ENCODE measurements around the gene MEI1. TPM values are rescaled to one million over a fixed set of nuclear protein-coding genes. Genes with fewer than 3 reads are reported as not detected.

Gene MEI1
- total RNA-seq, 2 donors from 2014 or later = 7.4 TPM; not detected in 1

DNA sequence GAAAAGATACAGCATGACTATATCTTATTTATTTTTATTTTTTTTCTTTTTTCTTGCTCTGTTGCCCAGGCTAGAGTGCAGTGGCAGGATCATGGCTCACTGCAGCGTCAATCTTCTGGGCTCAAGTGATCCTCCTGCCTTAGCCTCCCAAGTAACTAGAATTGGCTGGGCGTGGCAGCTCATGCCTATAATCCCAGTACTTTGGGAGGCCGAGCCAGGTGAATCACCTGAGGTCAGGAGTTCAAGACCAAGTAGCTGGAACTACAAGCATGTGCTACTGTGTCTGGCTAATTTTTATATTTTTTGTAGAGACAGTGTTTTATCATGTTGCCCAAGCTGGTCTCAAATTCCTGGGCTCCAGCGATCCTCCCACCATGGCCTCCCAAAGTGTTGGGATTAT lies 72.9 kb downstream of the MEI1 start:
- H3K4me3 ChIP-seq = no peak overlapping the region
- 95% methylated on average over 4 of the region's 4 CpGs for WGBS
- no peaks in the 10 kb centered on the region for H3K36me3 ChIP-seq
- TF ChIP-seq POLR2AphosphoS5 (IDR thresholded peaks at IDR 0.05) (no peak), POLR2A (IDR thresholded peaks at IDR 0.05) (no peak)
- TF ChIP-seq, protein P1, sequence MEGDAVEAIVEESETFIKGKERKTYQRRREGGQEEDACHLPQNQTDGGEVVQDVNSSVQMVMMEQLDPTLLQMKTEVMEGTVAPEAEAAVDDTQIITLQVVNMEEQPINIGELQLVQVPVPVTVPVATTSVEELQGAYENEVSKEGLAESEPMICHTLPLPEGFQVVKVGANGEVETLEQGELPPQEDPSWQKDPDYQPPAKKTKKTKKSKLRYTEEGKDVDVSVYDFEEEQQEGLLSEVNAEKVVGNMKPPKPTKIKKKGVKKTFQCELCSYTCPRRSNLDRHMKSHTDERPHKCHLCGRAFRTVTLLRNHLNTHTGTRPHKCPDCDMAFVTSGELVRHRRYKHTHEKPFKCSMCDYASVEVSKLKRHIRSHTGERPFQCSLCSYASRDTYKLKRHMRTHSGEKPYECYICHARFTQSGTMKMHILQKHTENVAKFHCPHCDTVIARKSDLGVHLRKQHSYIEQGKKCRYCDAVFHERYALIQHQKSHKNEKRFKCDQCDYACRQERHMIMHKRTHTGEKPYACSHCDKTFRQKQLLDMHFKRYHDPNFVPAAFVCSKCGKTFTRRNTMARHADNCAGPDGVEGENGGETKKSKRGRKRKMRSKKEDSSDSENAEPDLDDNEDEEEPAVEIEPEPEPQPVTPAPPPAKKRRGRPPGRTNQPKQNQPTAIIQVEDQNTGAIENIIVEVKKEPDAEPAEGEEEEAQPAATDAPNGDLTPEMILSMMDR (IDR thresholded peaks at IDR 0.05) = no peak
- H3K4me1 ChIP-seq (replicated peaks) = no peaks in the 10 kb centered on the region
- no peak overlapping the region for H3K27ac ChIP-seq
- intact Hi-C loops (cut with DNase I) = no loop called here
- no peaks in the 10 kb centered on the region for H3K27me3 ChIP-seq (replicated peaks; ENCODE audit: insufficient read depth)
- no peak for DNase-seq (ENCODE audit: low spot score)
- H3K9me3 ChIP-seq = no peaks in the 10 kb centered on the region

- TF ChIP-seq POLR2A (IDR thresholded peaks at IDR 0.05) (no peak), POLR2AphosphoS5 (IDR thresholded peaks at IDR 0.05) (no peak)
- Histone ChIP-seq H3K9me3 (no peaks in the 10 kb centered on the region), H3K27me3 (replicated peaks; ENCODE audit: insufficient read depth) (no peaks in the 10 kb centered on the region), H3K36me3 (no peaks in the 10 kb centered on the region), H3K27ac (no peak overlapping the region), H3K4me3 (no peak overlapping the region), H3K4me1 (replicated peaks) (no peaks in the 10 kb centered on the region)
- intact Hi-C loops (cut with DNase I) = no loop called here
- no peak for DNase-seq (ENCODE audit: low spot score)
Measured at GRCh38 chr22:41772645-41773044, 73.3 kb downstream of the MEI1 start.

DNA sequence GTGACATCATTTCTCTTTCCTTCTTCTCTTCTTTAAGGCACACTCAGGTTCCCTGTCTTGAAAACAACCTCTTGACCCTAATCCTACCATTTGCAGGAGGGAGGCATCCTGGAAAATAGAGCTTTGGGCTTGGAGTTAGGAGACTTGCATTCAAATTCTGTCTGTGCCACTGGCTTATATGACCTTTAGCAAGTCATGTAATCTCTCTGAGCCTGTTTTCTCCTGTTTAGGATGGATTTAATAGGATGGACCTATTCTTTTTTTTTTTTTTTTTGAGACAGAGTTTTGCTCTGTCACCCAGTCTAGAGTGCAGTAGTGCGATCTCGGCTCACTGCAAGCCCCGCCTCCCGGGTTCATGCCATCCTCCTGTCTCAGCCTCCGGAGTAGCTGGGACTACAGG lies 76.0 kb downstream of the MEI1 start:
- no peak overlapping the region for H3K4me3 ChIP-seq
- no peaks in the 10 kb centered on the region for H3K36me3 ChIP-seq
- DNase-seq (ENCODE audit: low spot score) = no peak
- WGBS = 94% methylated on average over 5 of the region's 5 CpGs
- intact Hi-C loops (cut with DNase I) = no loop called here
- H3K4me1 ChIP-seq (replicated peaks) = no peaks in the 10 kb centered on the region
- H3K27me3 ChIP-seq (replicated peaks; ENCODE audit: insufficient read depth) = no peaks in the 10 kb centered on the region
- H3K9me3 ChIP-seq = no peaks in the 10 kb centered on the region
- H3K27ac ChIP-seq = no peak overlapping the region
- TF ChIP-seq POLR2AphosphoS5 (IDR thresholded peaks at IDR 0.05) = no peak
- TF ChIP-seq, protein P1 (IDR thresholded peaks at IDR 0.05) = no peak
- TF ChIP-seq POLR2A (IDR thresholded peaks at IDR 0.05) = no peak

GRCh38 chr22:41775976-41776375 lies 76.7 kb downstream of the MEI1 start:
- 67% methylated on average over 4 of the region's 4 CpGs for WGBS
- TF ChIP-seq, protein P1 (IDR thresholded peaks at IDR 0.05) = no peak
- TF ChIP-seq POLR2AphosphoS5 (IDR thresholded peaks at IDR 0.05) (no peak), POLR2A (IDR thresholded peaks at IDR 0.05) (no peak)
- no peak overlapping the region for H3K27ac ChIP-seq
- H3K4me1 ChIP-seq (replicated peaks) = no peaks in the 10 kb centered on the region
- no peak overlapping the region for H3K4me3 ChIP-seq
- DNase-seq (ENCODE audit: low spot score) = no peak
- intact Hi-C loops (cut with DNase I) = no loop called here
- no peaks in the 10 kb centered on the region for H3K36me3 ChIP-seq
- H3K9me3 ChIP-seq = no peaks in the 10 kb centered on the region
- H3K27me3 ChIP-seq (replicated peaks; ENCODE audit: insufficient read depth) = no peaks in the 10 kb centered on the region

GRCh38 chr22:41776381-41776780 lies 77.1 kb downstream of the MEI1 start:
- Histone ChIP-seq H3K4me1 (replicated peaks) (no peaks in the 10 kb centered on the region), H3K4me3 (no peak overlapping the region), H3K9me3 (no peaks in the 10 kb centered on the region), H3K27me3 (replicated peaks; ENCODE audit: insufficient read depth) (no peaks in the 10 kb centered on the region), H3K36me3 (no peaks in the 10 kb centered on the region), H3K27ac (no peak overlapping the region)
- WGBS = 85% methylated on average over 3 of the region's 3 CpGs
- TF ChIP-seq POLR2AphosphoS5 (IDR thresholded peaks at IDR 0.05) (no peak), POLR2A (IDR thresholded peaks at IDR 0.05) (no peak)
- TF ChIP-seq, protein P1 (IDR thresholded peaks at IDR 0.05) = no peak
- intact Hi-C loops (cut with DNase I) = no loop called here
- DNase-seq (ENCODE audit: low spot score) = no peak

Measured in prostate gland (tissue), 2 donors.